ENCODE measurements around the gene COG5. TPM values are rescaled to one million over a fixed set of nuclear protein-coding genes. Genes with fewer than 3 reads are reported as not detected.

Gene COG5
- total and polyA plus RNA-seq, 2 of the 8 experiments (the other 6 are each of a cell fraction or from before 2014, with no cell fraction given), result 10.5 to 28.1 TPM

DNA sequence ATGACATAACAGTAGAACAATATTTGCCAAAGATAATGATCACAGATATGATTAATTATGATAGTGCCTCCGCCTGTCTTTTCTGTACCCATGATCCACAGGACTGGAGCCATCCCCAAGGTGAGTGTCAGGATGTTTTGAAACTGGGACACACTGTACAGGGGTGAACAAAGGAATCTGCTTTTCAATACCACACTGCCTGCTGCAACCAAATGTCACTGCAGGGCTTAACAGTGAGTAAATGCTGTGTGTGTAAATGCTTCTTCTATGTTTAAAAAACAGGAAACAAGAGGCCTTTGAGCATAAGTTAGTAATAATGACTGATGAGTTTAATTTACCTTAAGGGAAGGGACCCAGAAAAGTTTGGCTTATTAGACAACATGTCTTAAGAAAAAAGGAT, 329.7 kb downstream of the COG5 start (continued):
- TF ChIP-seq KDM4A (IDR thresholded peaks at IDR 0.05; ENCODE audit: low read depth, low read length, severe bottlenecking), result no peak
- no peak for TF ChIP-seq EZH2 (IDR thresholded peaks at IDR 0.05; ENCODE audit: low read depth, low read length, severe bottlenecking)
- TF ChIP-seq TBP (IDR thresholded peaks at IDR 0.05; ENCODE audit: low read depth, low read length), result no peak
- TF ChIP-seq, protein P1, sequence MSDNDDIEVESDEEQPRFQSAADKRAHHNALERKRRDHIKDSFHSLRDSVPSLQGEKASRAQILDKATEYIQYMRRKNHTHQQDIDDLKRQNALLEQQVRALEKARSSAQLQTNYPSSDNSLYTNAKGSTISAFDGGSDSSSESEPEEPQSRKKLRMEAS (IDR thresholded peaks at IDR 0.05), result no peak
